T follicular helper cell (primary cell): ENCODE results near the gene TMEM39B.
"Not testable (repeated sequence)": the region's sequence is repeated elsewhere in the genome, so short reads cannot be mapped to it uniquely, and the experiment has no call there.

Source experiments
- DNase-seq: peaks from one replicate; pipeline ENCODE4 v3.0.0-alpha.2; 2020; ENCODE audit warnings: low read depth

TMEM39B gene

GRCh38 chr1:32068957-32069588 is 3.7 kb upstream of the TMEM39B start:
- DNase-seq, result no peak

GRCh38 chr1:32071758-32072621 is 749 bp upstream of the TMEM39B start:
- DNase-seq, result no peak

- DNase-seq, result no peak
Observed at GRCh38 chr1:32073299-32074229, 825 bp downstream of the TMEM39B start.

- no peak for DNase-seq
Observed at GRCh38 chr1:32074841-32075240, 2.1 kb downstream of the TMEM39B start.

- no peak for DNase-seq
Observed at GRCh38 chr1:32077451-32077850, 4.7 kb downstream of the TMEM39B start.

GRCh38 chr1:32082022-32082421 is 9.3 kb downstream of the TMEM39B start:
- no peak for DNase-seq

GRCh38 chr1:32086381-32086780 is 13.6 kb downstream of the TMEM39B start:
- not testable (repeated sequence) for DNase-seq

GRCh38 chr1:32091176-32091575 is 18.4 kb downstream of the TMEM39B start:
- no peak for DNase-seq

GRCh38 chr1:32091591-32091990 is 18.9 kb downstream of the TMEM39B start:
- DNase-seq, result no peak

GRCh38 chr1:32094746-32095521 is 22.2 kb downstream of the TMEM39B start:
- no peak for DNase-seq

GRCh38 chr1:32099426-32099825 is 26.7 kb downstream of the TMEM39B start:
- DNase-seq, result no peak

- DNase-seq, result no peak
Observed at GRCh38 chr1:32100359-32100758, 27.6 kb downstream of the TMEM39B start.

- no peak for DNase-seq
Observed at GRCh38 chr1:32100807-32101708, 28.3 kb downstream of the TMEM39B start.

GRCh38 chr1:32104127-32104526 is 31.4 kb downstream of the TMEM39B start:
- no peak for DNase-seq

- DNase-seq, result no peak
Observed at GRCh38 chr1:32105338-32105737, 32.6 kb downstream of the TMEM39B start.

- DNase-seq, result no peak
Observed at GRCh38 chr1:32106663-32107275, 34.0 kb downstream of the TMEM39B start.

- DNase-seq, result peak; percentile 90
Observed at GRCh38 chr1:32107742-32108661, 35.3 kb downstream of the TMEM39B start, which contains the start of gene KPNA6. Gene KPNA6 (plus strand): TSS chr1:32108056. CDS start chr1:32108131, 75 bp downstream.

- DNase-seq, result no peak
Observed at GRCh38 chr1:32111040-32111623, 38.4 kb downstream of the TMEM39B start.
